ENCODE data around the gene RCE1.

Gene RCE1

GRCh38 chr11:66854231-66854661 is 11.0 kb downstream of the RCE1 start:
- Histone ChIP-seq H3K9me3 (ENCODE audit: insufficient read depth, low read length, severe bottlenecking) (no peaks in the 10 kb centered on the region), H4K20me1 (ENCODE audit: insufficient read depth, low read length) (peaks cover 13% of the 10 kb centered on the region; the same call in 1 of the 2 replicates), H3K36me3 (ENCODE audit: insufficient read depth, low read length) (peaks cover 31% of the 10 kb centered on the region), H3K4me1 (ENCODE audit: insufficient read depth, low read length) (peaks cover 34% of the 10 kb centered on the region), H3K27me3 (ENCODE audit: insufficient read depth, low read length, poor library complexity) (no peaks in the 10 kb centered on the region), H3K27ac (ENCODE audit: low read length) (0 out of 2 replicates have a peak overlapping the region, but pooled peaks have one; percentile 32), H3K79me2 (ENCODE audit: insufficient read depth, low read length) (peaks cover 29% of the 10 kb centered on the region), H3K4me2 (ENCODE audit: insufficient read depth, low read length) (no peak overlapping the region), H2AFZ (ENCODE audit: low read depth, low read length) (no peak overlapping the region), H3K4me3 (ENCODE audit: low read depth in 1 of 2, low read length in 2 of 2) (no peak overlapping the region), H3K9ac (ENCODE audit: low read depth, low read length) (no peak overlapping the region)
- ATAC-seq (ENCODE audit: insufficient read depth, low read depth), result no peak
- no peak for DNase-seq
- no peak for TF ChIP-seq CTCF (IDR thresholded peaks at IDR 0.05; ENCODE audit: borderline replicate concordance, extremely low read depth, low read length, poor library complexity, severe bottlenecking)
- TF ChIP-seq EZH2 (IDR thresholded peaks at IDR 0.05; ENCODE audit: borderline replicate concordance, low read depth, low read length, severe bottlenecking), result no peak

- H3K36me3 ChIP-seq (ENCODE audit: insufficient read depth, low read length), result peaks cover 31% of the 10 kb centered on the region
- peaks cover 33% of the 10 kb centered on the region for H3K79me2 ChIP-seq (ENCODE audit: insufficient read depth, low read length)
- no peaks in the 10 kb centered on the region for H3K9me3 ChIP-seq (ENCODE audit: insufficient read depth, low read length, severe bottlenecking)
- ATAC-seq (ENCODE audit: insufficient read depth, low read depth) (no peak), DNase-seq (no peak)
- peak overlapping the region; percentile 32; the same call in 1 of the 2 replicates for H3K27ac ChIP-seq (ENCODE audit: low read length)
- no peak overlapping the region for H2AFZ ChIP-seq (ENCODE audit: low read depth, low read length)
- no peak overlapping the region for H3K4me3 ChIP-seq (ENCODE audit: low read depth in 1 of 2, low read length in 2 of 2)
- peaks cover 38% of the 10 kb centered on the region for H3K4me1 ChIP-seq (ENCODE audit: insufficient read depth, low read length)
- H3K9ac ChIP-seq (ENCODE audit: low read depth, low read length), result peak overlapping the region; percentile 65; the same call in 1 of the 2 replicates
- peaks cover 17% of the 10 kb centered on the region; the same call in 1 of the 2 replicates for H4K20me1 ChIP-seq (ENCODE audit: insufficient read depth, low read length)
- H3K27me3 ChIP-seq (ENCODE audit: insufficient read depth, low read length, poor library complexity), result no peaks in the 10 kb centered on the region
- TF ChIP-seq EZH2 (IDR thresholded peaks at IDR 0.05; ENCODE audit: borderline replicate concordance, low read depth, low read length, severe bottlenecking), result no peak
- TF ChIP-seq CTCF (IDR thresholded peaks at IDR 0.05; ENCODE audit: borderline replicate concordance, extremely low read depth, low read length, poor library complexity, severe bottlenecking), result no peak
- 0 out of 2 replicates have a peak overlapping the region, but pooled peaks have one; percentile 21 for H3K4me2 ChIP-seq (ENCODE audit: insufficient read depth, low read length)
Measured at GRCh38 chr11:66854729-66855211, 11.5 kb downstream of the RCE1 start.

GRCh38 chr11:66855574-66856495 is 12.6 kb downstream of the RCE1 start:
- Histone ChIP-seq H3K4me3 (ENCODE audit: low read depth in 1 of 2, low read length in 2 of 2) (peak overlapping the region; percentile 37 to 86; a peak in 3 of 4 replicates), H3K27ac (ENCODE audit: low read length) (peak overlapping the region; percentile 97), H2AFZ (ENCODE audit: low read depth, low read length) (peak overlapping the region; percentile 89), H3K27me3 (ENCODE audit: insufficient read depth, low read length, poor library complexity) (no peaks in the 10 kb centered on the region), H3K4me2 (ENCODE audit: insufficient read depth, low read length) (peak overlapping the region; percentile 88), H3K9me3 (ENCODE audit: insufficient read depth, low read length, severe bottlenecking) (no peaks in the 10 kb centered on the region), H3K79me2 (ENCODE audit: insufficient read depth, low read length) (peaks cover 33% of the 10 kb centered on the region), H3K9ac (ENCODE audit: low read depth, low read length) (peak overlapping the region; percentile 65), H4K20me1 (ENCODE audit: insufficient read depth, low read length) (peaks cover 21% of the 10 kb centered on the region; the same call in 1 of the 2 replicates), H3K4me1 (ENCODE audit: insufficient read depth, low read length) (peaks cover 38% of the 10 kb centered on the region), H3K36me3 (ENCODE audit: insufficient read depth, low read length) (peaks cover 31% of the 10 kb centered on the region)
- peak; percentile 93 for DNase-seq
- peak; percentile 81 for ATAC-seq (ENCODE audit: insufficient read depth, low read depth)
- no peak for TF ChIP-seq CTCF (IDR thresholded peaks at IDR 0.05; ENCODE audit: borderline replicate concordance, extremely low read depth, low read length, poor library complexity, severe bottlenecking)
- no peak for TF ChIP-seq EZH2 (IDR thresholded peaks at IDR 0.05; ENCODE audit: borderline replicate concordance, low read depth, low read length, severe bottlenecking)

All from DND-41 (cell line).